Measurements from ENCODE around the gene OR10J5. TPM values are rescaled to one million over a fixed set of nuclear protein-coding genes. Genes with fewer than 3 reads are reported as not detected.

Gene OR10J5
- not detected in 2 replicates for total RNA-seq

GRCh38 chr1:159535907-159536306 lies at the start of gene OR10J5:
Gene OR10J5, minus strand, starts transcription at chr1:159536007. Its CDS starts 0 bp downstream, at chr1:159536007.
- H3K36me3 ChIP-seq (ENCODE audit: insufficient read depth, low read length) = no peaks in the 10 kb centered on the region
- no peaks in the 10 kb centered on the region for H3K79me2 ChIP-seq (ENCODE audit: insufficient read depth, low read length)
- H3K4me1 ChIP-seq (ENCODE audit: insufficient read depth, low read length) = no peaks in the 10 kb centered on the region
- no peaks in the 10 kb centered on the region for H3K9me3 ChIP-seq (ENCODE audit: low read depth, low read length)
- H3K27ac ChIP-seq (ENCODE audit: low read depth, low read length) = no peak within 1 kb of the TSS
- no peak within 1 kb of the TSS for H3K4me3 ChIP-seq (ENCODE audit: insufficient read depth, low read length)
- no peak within 1 kb of the TSS for H3K4me2 ChIP-seq (ENCODE audit: insufficient read depth, low read length)
- H4K20me1 ChIP-seq (ENCODE audit: insufficient read depth, low read length) = no peaks in the 10 kb centered on the region
- no peaks in the 10 kb centered on the region for H3K27me3 ChIP-seq (ENCODE audit: insufficient read depth, low read length)
- TF ChIP-seq CTCF (IDR thresholded peaks at IDR 0.05; ENCODE audit: extremely low read depth, low read depth, low read length) = no peak
- no peak for DNase-seq (ENCODE audit: insufficient read length, low spot score, missing footprints)
- H2AFZ ChIP-seq (ENCODE audit: low read length) = no peak within 1 kb of the TSS

- Histone ChIP-seq H3K4me3 (ENCODE audit: insufficient read depth, low read length) (no peak overlapping the region), H3K4me2 (ENCODE audit: insufficient read depth, low read length) (no peak overlapping the region), H4K20me1 (ENCODE audit: insufficient read depth, low read length) (no peaks in the 10 kb centered on the region), H3K36me3 (ENCODE audit: insufficient read depth, low read length) (no peaks in the 10 kb centered on the region), H3K27me3 (ENCODE audit: insufficient read depth, low read length) (no peaks in the 10 kb centered on the region), H3K9me3 (ENCODE audit: low read depth, low read length) (no peaks in the 10 kb centered on the region), H3K27ac (ENCODE audit: low read depth, low read length) (no peak overlapping the region), H2AFZ (ENCODE audit: low read length) (no peak overlapping the region), H3K4me1 (ENCODE audit: insufficient read depth, low read length) (no peaks in the 10 kb centered on the region), H3K79me2 (ENCODE audit: insufficient read depth, low read length) (no peaks in the 10 kb centered on the region)
- no peak for DNase-seq (ENCODE audit: insufficient read length, low spot score, missing footprints)
- TF ChIP-seq CTCF (IDR thresholded peaks at IDR 0.05; ENCODE audit: extremely low read depth, low read depth, low read length) = no peak
These were observed 48.7 kb upstream of the OR10J5 start for GRCh38 chr1:159584536-159584935.

GRCh38 chr1:159581422-159581821 lies 45.6 kb upstream of the OR10J5 start:
- Histone ChIP-seq H3K79me2 (ENCODE audit: insufficient read depth, low read length) (no peaks in the 10 kb centered on the region), H3K27ac (ENCODE audit: low read depth, low read length) (no peak overlapping the region), H3K9me3 (ENCODE audit: low read depth, low read length) (no peaks in the 10 kb centered on the region), H3K27me3 (ENCODE audit: insufficient read depth, low read length) (no peaks in the 10 kb centered on the region), H3K4me1 (ENCODE audit: insufficient read depth, low read length) (no peaks in the 10 kb centered on the region), H4K20me1 (ENCODE audit: insufficient read depth, low read length) (no peaks in the 10 kb centered on the region), H3K36me3 (ENCODE audit: insufficient read depth, low read length) (no peaks in the 10 kb centered on the region), H3K4me3 (ENCODE audit: insufficient read depth, low read length) (no peak overlapping the region), H2AFZ (ENCODE audit: low read length) (no peak overlapping the region), H3K4me2 (ENCODE audit: insufficient read depth, low read length) (no peak overlapping the region)
- TF ChIP-seq CTCF (IDR thresholded peaks at IDR 0.05; ENCODE audit: extremely low read depth, low read depth, low read length) = no peak
- no peak for DNase-seq (ENCODE audit: insufficient read length, low spot score, missing footprints)

GRCh38 chr1:159580340-159580739 lies 44.5 kb upstream of the OR10J5 start:
- Histone ChIP-seq H3K79me2 (ENCODE audit: insufficient read depth, low read length) (no peaks in the 10 kb centered on the region), H3K4me3 (ENCODE audit: insufficient read depth, low read length) (no peak overlapping the region), H3K4me2 (ENCODE audit: insufficient read depth, low read length) (no peak overlapping the region), H3K27me3 (ENCODE audit: insufficient read depth, low read length) (no peaks in the 10 kb centered on the region), H3K36me3 (ENCODE audit: insufficient read depth, low read length) (no peaks in the 10 kb centered on the region), H4K20me1 (ENCODE audit: insufficient read depth, low read length) (no peaks in the 10 kb centered on the region), H3K4me1 (ENCODE audit: insufficient read depth, low read length) (no peaks in the 10 kb centered on the region), H3K9me3 (ENCODE audit: low read depth, low read length) (no peaks in the 10 kb centered on the region), H3K27ac (ENCODE audit: low read depth, low read length) (no peak overlapping the region), H2AFZ (ENCODE audit: low read length) (no peak overlapping the region)
- TF ChIP-seq CTCF (IDR thresholded peaks at IDR 0.05; ENCODE audit: extremely low read depth, low read depth, low read length) = no peak
- no peak for DNase-seq (ENCODE audit: insufficient read length, low spot score, missing footprints)
